ENCODE data around the gene SMR3A.

Gene SMR3A

DNA sequence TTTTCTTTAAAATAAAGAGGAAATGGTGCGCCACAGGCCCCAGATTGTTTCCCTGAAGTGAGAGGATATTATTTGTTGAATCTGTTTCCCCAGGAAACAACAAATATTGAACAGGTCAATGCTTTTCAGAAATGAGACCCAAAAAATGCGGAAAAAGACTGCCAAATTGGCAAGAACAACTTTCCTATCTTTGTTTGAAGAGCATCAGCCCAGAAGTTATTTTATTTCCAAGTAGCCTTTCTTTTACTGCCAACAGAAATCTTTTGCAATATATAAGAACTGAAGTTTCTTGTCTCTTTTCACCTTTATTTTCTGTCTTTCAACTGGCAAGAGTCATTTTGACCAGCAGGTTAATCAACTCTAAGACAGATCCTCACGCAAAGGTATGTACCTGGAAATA lies at the start of gene SMR3A:
Gene SMR3A, plus strand, starts transcription at position 301 of the 400 bp plus-strand sequence. CDS start 1,356 bp downstream, outside the sequence.
- no peak for DNase-seq (ENCODE audit: low spot score)

DNA sequence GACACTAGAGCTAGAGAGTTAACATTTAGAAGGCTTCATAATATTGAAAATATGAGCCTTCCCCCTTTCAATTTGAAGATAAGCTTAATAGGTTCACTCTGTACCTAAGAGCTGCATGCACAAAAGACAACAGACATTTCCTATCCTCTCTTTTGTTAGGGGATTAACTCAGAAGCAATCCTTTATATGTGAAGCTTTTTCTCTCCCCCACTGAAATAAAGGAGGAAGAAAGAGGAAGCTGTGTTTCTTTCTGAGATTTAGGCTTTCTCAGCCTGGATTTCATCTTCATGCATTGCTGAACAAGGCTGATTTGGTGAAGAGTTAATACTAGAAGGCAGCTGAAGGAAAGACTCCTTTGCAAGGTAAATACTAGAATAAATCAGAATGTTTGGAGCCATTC lies 46.8 kb upstream of the SMR3A start:
- no peak for DNase-seq (ENCODE audit: low spot score)

DNA sequence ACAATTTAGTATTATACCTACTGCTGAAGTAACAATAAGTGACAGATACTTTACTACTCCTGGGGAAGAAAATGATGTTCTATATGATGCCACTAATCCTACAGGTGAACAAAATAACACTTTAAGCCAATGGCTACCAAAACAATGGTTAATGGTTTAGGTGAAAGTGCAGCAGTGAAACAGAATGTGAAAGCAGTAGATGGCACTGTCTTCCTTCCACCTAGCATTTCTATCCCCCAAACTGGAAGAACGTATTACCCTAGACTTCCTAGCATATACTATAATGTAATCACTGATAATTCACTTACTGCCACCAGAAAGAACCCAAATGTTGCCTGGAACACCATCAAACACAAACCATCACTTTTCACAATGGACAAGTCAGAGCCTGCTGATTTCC lies 44.6 kb upstream of the SMR3A start:
- no peak for DNase-seq (ENCODE audit: low spot score)

DNA sequence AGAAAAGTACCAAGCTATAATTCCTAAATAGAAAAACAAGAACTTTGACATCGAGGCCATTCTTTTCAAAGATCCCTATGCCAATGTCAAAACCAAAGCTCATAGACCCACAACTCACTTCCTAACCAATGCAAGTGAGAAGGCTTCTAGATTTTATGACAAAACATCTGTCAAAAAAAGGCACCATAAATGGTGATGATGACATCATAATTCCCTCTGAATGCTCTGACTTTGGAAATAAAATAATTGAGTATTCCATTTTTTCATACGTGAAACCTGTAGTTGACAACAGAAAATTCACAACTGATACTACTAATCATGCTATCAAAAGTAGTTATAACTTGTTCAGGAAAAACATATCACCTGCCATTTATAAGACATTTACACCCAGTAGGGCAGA lies 34.5 kb upstream of the SMR3A start:
- DNase-seq (ENCODE audit: low spot score), result no peak

DNA sequence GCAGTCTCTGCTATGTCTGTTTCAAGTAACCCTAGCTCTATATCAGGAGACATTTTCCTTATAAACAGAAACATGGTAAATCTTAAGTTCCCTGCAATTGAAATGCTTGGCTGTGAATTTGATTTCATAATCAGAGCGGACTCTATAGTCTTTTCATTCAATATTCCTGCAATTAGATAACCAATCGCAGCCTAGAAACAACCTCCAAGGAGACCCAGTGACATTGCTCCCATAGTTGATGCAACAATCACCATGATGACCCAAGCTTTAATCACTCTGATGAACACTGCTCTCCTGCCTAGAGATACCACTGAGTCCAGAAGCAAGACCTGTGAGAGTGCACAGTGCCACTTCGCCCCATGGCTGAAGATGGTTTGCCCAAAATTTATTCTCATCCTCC lies 25.9 kb upstream of the SMR3A start, which contains the start of gene CABS1:
Gene CABS1, plus strand, starts transcription at position 301 of the 400 bp plus-strand sequence. Its CDS starts 59 bp downstream, at position 360.
- no peak for DNase-seq (ENCODE audit: low spot score)

DNA sequence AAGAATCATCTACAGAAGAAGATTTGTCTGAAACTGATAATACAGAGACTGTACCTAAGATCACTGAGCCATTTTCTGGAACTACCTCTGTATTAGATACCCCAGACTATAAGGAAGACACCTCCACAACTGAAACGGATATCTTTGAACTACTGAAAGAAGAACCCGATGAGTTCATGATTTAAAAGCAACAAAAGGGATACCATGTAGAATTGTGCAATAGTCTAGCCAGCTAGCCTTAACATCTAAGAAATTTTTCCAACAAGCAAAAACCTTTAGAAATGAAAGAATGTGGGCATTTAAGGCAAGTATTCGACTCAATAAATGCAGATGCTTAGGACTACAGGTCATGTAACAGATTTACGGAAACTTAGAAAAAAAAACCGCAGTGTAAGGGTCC lies 24.5 kb upstream of the SMR3A start:
- DNase-seq (ENCODE audit: low spot score), result no peak

DNA sequence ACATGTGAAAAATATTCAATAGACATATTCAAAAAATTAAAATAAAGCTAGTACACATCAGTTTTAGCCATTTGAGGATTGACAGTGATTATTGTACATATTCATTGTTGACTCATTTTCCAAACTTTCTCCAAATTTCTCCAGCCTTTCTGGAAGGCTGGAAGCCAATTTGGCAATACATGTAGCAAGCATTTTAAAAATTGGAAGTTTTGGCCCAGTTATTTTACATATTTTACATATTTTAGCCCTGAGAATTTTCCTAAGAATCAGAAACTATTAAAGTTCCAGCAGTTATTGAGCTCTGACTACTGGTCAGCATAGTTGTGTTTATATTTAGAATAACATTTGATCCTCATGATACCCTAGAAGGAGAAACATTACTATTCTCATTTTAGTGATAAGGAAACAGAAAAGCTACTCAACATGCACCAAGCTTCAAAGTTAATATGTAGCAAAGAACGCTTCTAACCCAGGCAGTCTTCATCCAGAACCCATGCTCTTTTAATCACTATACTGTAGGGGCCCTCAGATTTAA lies 22.6 kb upstream of the SMR3A start:
- DNase-seq (ENCODE audit: low spot score), result no peak

DNA sequence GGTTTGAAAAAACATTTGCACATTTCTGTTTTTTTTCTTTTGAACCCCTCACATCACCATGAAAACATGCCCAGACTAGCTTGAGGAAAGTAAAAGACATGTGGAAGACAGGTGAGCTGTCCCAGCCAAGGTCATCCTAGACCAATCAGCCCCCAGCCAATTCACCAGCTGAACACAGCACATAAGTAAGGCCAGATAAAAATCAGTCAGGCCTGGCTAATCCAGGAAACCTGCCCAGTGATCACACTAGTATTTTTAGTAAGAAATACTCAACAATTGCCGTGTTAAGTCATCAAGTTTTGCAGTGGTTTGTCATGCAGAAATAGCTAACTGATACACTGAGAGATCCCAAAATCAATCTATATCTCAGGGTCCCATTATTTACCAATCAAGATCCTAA lies 4.4 kb upstream of the SMR3A start:
- no peak for DNase-seq (ENCODE audit: low spot score)

DNA sequence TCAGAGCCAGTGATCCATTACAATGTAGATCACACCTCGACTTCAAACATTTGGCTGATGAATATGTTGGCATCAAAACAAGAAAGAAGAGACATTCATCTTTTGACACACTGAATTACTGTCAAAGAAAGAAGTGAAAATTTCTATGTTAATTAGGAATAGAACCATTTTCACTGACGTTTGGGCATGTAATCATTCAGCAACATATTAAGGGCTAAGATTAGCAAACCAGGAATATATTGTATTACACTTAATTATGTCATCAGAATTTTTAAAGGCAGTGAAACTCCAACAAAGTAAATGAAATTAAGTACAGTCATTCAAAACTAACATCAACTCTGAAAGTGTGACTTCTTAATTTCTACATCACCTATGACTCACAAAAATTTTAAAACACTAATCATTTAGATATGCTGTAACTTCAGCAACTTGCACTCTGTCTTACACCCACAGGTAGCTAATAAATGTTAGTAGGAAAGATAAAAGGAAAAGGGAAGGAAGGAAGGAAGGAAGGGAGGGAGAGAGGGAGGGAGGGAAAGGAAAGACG lies 1.4 kb upstream of the SMR3A start:
- no peak for DNase-seq (ENCODE audit: low spot score)

DNA sequence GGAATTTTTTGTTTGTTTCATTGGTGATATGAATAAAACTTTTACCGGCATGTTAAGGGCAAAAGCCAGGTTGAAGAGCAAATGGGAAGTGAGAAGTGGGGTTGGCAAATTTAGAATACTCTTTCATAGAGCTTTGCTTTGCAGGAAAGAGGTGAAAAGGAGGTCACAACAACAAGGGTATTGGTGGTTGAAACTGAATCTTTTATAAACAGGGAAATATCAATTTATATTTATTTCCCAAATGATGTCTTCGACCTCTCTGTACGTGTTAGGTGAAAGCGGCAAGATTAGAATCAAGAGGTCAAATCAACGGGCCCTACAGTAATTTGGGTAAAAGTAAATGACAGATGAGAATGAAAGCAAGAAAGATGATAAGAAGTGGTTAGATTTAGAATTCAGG lies 3.4 kb downstream of the SMR3A start:
- no peak for DNase-seq (ENCODE audit: low spot score)

DNA sequence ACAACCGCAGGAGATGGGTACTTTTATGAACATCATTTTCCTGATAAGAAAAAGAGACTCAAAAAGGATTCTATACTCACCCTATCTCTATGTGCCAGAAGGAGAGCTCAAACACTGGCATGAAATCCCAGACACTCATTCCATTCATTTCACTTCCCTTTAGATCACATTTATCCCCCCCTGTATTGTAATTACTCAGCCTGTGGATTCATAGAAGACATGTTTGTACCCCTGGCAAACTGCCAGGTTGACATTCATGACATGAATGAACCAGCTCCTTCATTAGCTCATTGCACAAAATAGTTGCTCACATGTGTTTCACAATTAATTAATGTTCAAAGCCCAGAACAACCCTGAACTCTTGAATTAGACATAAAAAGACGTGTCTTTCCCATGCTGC lies 4.9 kb downstream of the SMR3A start:
- no peak for DNase-seq (ENCODE audit: low spot score)

DNA sequence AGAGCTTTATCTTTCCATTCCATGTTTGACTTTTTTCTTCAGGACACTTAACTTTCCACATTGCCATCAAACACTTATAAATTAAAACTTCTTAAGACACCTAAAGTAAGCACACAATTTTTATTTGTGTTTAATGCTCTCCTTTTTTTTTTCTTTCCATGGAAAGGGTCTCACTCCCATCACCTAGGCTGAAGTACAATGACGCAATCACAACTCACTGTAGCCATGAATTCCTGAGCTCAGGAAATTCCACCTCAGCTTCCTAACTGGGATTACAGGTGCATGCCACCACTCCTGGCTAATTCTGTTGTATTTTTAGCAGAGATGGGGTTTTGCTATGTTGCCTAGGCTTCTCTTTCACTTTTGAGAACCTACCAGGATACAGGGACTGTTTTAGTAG lies 7.3 kb downstream of the SMR3A start:
- DNase-seq (ENCODE audit: low spot score), result no peak

DNA sequence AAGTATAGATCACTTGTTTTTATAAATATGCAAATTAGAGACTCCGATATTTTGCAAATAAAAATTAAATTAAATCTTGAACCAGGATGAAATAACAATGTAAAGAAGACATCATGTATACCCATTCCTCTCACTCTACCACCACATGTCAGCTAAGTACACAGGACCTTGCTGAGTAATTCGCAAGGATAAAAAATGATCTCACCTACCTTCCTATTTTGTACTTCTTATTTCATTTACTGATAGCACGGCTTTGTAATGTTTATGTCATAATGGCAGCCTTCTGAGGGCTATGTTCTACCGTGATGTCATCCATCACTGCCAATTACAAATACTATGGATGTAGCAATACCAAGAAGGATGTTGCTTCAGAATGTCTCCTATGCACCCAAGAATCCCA lies 11.4 kb downstream of the SMR3A start:
- DNase-seq (ENCODE audit: low spot score), result no peak

DNA sequence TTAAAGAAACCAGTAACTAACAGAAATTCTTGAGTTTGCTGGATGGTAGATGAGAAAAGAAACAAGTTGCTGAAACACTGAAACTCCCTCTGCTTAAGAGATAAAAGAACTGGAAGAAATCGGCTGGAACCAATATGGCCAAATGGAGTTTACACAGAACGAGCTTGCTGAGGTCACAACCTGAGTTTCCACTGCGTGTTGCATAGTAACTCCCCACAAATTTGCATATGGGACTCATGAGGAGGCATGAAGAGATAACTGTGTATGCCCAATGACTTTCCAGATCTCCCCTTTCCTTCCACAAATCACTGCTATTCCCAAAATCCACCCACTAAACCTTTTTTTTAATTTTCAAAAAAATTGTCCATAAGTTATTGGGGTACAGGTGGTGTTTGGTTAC lies 12.2 kb downstream of the SMR3A start:
- no peak for DNase-seq (ENCODE audit: low spot score)

DNA sequence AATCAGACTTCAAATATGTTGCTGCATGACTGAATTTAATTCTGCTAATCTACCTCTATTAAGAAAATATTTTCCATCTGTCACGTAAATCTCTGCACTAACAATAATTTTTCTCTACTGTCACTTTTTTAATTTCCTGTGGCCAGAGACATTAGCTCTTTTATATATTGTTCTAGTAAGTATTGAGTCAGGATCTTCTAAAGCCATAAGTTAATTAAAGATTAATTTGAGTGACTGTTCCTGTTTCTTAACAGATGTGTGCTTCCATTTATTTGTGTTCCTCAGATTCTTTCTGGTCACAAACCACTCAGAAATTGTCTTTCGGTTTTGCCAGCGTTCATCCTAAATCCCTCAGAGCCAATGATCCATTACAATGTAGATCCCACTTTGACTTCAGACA lies 20.0 kb downstream of the SMR3A start:
- no peak for DNase-seq (ENCODE audit: low spot score)

DNA sequence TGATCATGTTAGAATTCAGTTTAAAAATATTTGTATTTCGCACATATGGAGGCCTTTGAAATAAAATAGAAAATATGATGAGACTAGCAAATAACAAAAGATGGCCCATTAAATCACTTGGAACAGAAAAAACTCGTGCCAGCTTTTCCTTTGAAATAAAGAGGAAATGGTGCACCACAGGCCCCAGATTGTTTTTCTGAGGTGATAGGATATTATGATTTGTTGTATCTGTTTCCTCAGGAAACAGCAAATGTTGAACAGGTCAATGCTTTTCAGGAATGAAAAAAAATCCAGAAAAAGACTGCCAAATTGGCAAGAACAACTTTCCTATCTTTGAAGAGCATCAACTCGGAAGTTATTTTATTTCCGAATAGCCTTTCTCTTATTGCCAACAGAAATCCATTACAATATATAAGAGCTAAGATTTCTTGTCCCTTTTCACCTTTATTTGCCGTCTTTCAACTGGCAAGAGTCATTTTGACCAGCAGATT lies 22.2 kb downstream of the SMR3A start, which contains the start of gene SMR3B:
Gene SMR3B, plus strand, starts transcription at position 441 of the 491 bp plus-strand sequence. CDS start 1,380 bp downstream, outside the sequence.
- DNase-seq (ENCODE audit: low spot score), result no peak

DNA sequence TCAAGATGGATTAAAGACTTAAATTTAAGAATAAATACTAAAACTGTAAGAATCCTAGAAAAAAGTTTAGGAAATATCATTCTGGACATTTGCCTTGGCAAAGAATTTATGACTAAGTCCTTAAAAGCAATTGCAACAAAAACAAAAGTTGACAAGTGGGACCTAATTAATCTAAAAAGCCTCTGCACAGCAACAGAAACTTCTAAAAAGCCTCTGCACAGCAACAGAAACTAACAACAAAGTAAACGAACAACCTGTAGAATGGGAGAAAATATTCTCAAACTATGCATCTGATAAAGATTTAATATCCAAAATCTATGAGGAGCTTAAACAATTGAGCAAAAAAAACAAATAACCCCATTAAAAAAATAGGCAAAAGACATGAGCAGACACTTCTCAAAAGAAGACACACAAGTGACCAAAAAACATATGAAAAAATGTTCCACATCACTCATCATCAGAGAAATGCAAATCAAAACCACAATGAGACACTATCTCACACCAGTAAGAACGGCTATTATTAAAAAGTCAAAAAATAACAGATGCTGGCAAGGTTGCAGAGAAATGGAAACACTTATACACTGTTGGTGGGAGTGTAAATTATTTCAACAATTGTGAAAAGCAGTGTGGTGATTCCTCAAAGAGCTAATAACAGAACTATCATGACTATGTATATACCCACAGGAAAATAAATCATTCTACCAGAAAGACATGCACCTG lies 31.7 kb downstream of the SMR3A start:
- peak; percentile 13 for DNase-seq (ENCODE audit: low spot score)

DNA sequence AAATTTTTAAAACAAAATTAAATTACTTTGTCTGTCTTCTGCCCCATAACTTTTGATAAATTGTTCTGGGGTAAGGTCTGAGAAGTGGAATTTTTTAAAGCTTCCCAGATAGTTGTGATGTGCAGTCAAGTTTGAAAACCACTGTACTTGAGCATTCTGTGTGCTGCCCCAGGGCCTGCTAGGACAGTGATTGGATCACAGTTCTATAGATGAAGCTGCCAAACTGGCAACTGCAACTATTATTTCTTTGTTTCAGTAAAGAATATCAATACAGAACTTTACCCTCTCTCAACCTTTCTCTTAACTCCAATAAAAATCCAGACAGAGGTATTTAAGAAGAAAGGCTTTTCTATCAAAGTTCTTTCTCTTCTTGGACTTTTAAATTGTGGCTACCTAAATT lies 37.0 kb downstream of the SMR3A start, which contains the start of gene OPRPN:
Gene OPRPN, plus strand, starts transcription at position 361 of the 400 bp plus-strand sequence. CDS start 1,346 bp downstream, outside the sequence.
- DNase-seq (ENCODE audit: low spot score), result no peak

DNA sequence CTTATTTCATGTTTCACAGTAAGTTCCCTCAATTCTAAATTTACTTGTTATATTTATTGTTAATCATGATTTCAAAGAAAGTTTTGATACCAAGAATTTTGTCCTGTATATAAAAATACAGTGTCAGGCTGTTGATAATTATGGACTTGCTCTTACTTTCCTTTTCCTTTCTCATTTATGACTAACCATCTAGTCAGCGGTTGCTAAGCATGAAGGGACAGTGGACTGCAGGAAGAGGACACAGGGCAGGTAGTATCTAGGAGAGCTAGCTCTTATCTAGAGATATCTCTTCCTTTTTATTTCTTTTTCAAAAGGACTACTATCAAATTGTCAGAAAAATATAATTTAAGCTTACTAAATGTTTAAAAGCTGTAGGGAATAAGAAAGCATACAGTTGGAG lies 38.8 kb downstream of the SMR3A start:
- no peak for DNase-seq (ENCODE audit: low spot score)

DNA sequence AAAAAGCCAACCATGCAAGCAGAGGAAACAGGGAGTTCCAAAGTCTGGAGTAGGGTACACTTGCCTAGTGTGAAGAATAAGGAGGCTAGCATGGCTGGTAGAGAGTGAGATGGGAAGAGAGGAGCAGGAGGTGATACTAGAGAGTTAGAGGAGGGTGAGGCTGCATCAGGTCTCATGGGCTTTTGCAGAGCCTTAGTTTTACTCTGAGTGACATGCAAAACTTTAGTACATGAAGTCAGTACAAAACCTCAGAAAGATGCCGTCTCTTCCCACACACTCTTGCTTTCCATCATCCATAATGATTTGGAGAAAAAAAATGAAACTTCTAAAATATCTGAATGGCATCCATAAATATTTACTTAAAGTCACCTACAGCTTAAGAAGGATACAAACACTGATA lies 42.2 kb downstream of the SMR3A start:
- no peak for DNase-seq (ENCODE audit: low spot score)

DNA sequence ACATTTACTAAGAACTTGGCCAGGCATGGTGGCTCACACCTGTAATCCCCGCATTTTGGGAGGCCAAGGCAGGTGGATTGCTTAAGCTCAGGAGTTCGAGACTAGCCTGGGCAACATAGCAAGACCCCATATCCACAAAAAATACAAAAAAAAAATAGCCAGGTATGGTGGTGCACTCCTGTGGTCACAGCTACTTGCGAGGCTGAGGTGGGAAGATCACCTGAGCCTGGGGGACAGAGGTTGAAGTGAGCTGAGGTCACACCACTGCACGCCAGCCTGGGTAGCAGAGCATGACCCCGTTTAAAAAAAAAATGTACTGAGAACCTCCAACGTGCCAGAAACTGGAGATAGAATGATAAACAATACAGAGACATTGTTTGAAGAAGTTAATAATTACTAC lies 45.2 kb downstream of the SMR3A start:
- no peak for DNase-seq (ENCODE audit: low spot score)
